Liver (tissue), 3 donors: ENCODE data around the gene SCN3A.

Source experiments
- CTCF ChIP-seq: fragments of 150-350 bp; IDR thresholded peaks from 2 replicates; pipeline ENCODE4 v1.5.1; 2017; ENCODE audit warnings: improper control_type of control experiment, low read depth, low read length; ENCODE audit not compliant: missing input control
- FOXA1 ChIP-seq: IDR thresholded peaks from 2 replicates; pipeline ENCODE4 v1.6.1; 2016; ENCODE audit warnings: antibody characterized with exemption
- GABPA ChIP-seq, 2 donors: IDR thresholded peaks in 1 of 2; conservative IDR thresholded peaks in 1 of 2; 2 replicates each; pipeline ENCODE4 v1.6.1; 2016; ENCODE audit warnings: antibody characterized with exemption in 2 of 2, mild to moderate bottlenecking in 1 of 2, moderate library complexity in 1 of 2
- RAD21 ChIP-seq, 2 donors: IDR thresholded peaks; 2 replicates each; pipeline ENCODE4 v1.6.1; 2016; ENCODE audit warnings: antibody characterized with exemption in 2 of 2, mild to moderate bottlenecking in 2 of 2
- TF ChIP-seq, protein P1 (sequence below): IDR thresholded peaks from 2 replicates; pipeline ENCODE4 v1.6.1; 2016; ENCODE audit warnings: antibody characterized with exemption, mild to moderate bottlenecking
- donor health status: healthy.
- donor health status: healthy.

DNA sequence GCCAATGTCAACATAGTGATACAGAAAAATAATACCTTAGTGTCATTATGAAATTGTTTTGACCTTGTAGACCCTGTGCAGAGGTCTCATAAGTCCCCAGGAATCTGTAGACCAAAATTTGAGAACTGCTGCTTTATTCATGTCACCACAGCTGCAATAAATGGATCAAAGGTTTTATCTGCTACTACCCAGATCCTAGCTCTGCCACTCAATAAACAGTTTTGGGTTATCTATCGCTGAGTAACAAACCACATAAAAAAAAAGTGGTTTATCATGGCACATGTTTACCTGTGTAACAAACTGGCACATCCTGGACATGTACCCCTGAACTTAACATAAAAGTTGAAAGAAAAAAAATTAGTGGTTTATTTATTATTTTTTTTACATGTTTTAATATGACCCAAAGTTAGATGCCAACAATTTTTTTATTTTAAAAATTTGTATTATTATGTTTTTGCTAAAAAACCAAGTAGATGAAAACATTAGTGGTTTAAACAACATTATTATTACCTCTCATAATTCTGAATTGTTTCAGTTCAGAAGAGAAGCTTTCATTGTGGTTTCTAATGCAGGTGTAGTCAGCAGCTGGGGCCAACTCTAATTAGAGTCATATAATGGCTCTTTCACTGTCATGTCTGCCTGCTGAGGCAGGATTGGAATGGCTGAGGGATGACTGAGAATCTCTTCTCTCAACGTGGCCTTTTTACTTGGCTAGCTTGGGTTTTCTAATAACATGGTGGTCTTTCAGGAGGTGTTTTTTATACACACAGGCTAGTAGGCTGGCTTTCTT, 145.2 kb downstream of the SCN3A start:
- TF ChIP-seq GABPA (IDR thresholded peaks at IDR 0.05 in 1 of 2, conservative IDR thresholded peaks at IDR 0.05 in 1 of 2) (no peak), CTCF (no peak), RAD21 (IDR thresholded peaks at IDR 0.05) (no peak), FOXA1 (no peak)
- TF ChIP-seq, protein P1, sequence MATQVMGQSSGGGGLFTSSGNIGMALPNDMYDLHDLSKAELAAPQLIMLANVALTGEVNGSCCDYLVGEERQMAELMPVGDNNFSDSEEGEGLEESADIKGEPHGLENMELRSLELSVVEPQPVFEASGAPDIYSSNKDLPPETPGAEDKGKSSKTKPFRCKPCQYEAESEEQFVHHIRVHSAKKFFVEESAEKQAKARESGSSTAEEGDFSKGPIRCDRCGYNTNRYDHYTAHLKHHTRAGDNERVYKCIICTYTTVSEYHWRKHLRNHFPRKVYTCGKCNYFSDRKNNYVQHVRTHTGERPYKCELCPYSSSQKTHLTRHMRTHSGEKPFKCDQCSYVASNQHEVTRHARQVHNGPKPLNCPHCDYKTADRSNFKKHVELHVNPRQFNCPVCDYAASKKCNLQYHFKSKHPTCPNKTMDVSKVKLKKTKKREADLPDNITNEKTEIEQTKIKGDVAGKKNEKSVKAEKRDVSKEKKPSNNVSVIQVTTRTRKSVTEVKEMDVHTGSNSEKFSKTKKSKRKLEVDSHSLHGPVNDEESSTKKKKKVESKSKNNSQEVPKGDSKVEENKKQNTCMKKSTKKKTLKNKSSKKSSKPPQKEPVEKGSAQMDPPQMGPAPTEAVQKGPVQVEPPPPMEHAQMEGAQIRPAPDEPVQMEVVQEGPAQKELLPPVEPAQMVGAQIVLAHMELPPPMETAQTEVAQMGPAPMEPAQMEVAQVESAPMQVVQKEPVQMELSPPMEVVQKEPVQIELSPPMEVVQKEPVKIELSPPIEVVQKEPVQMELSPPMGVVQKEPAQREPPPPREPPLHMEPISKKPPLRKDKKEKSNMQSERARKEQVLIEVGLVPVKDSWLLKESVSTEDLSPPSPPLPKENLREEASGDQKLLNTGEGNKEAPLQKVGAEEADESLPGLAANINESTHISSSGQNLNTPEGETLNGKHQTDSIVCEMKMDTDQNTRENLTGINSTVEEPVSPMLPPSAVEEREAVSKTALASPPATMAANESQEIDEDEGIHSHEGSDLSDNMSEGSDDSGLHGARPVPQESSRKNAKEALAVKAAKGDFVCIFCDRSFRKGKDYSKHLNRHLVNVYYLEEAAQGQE = no peak
